SK-N-SH treated with all-trans-retinoic acid at 6 μM for 48 hours (cell line): Measurements from ENCODE around the gene RNF208.

ENCODE experiments used
- ARNTL ChIP-seq: fragments of 450-650 bp; formaldehyde crosslinking; IDR thresholded peaks from 2 replicates; pipeline ENCODE4 v1.5.0; 2020; ENCODE audit warnings: low read depth, mild to moderate bottlenecking, moderate library complexity, borderline replicate concordance
- ESRRG ChIP-seq: fragments of 250-450 bp; sonication (Bioruptor Pico); IDR thresholded peaks from 2 replicates; pipeline ENCODE4 v1.6.1; 2021; ENCODE audit warnings: mild to moderate bottlenecking
- ISL1 ChIP-seq: fragments of 250-450 bp; sonication (Bioruptor Pico); IDR thresholded peaks from 2 replicates; pipeline ENCODE4 v2.1.2; 2022; ENCODE audit warnings: mild to moderate bottlenecking, moderate library complexity
- POU6F1 ChIP-seq: fragments of 250-450 bp; sonication (Bioruptor Pico); IDR thresholded peaks from 2 replicates; pipeline ENCODE4 v1.8.0; 2021; ENCODE audit warnings: low read depth, mild to moderate bottlenecking, moderate library complexity, borderline replicate concordance
- SNAI2 ChIP-seq: fragments of 250-450 bp; sonication (Bioruptor Pico); IDR thresholded peaks from 2 replicates; pipeline ENCODE4 v1.5.0; 2020; ENCODE audit warnings: mild to moderate bottlenecking, moderate library complexity
- TOX ChIP-seq: fragments of 250-450 bp; sonication (Bioruptor Pico); IDR thresholded peaks from 2 replicates; pipeline ENCODE4 v1.8.0; 2021; ENCODE audit warnings: mild to moderate bottlenecking, moderate library complexity, borderline replicate concordance
- ZFP3 ChIP-seq: fragments of 250-450 bp; sonication (Bioruptor Pico); IDR thresholded peaks from 2 replicates; pipeline ENCODE4 v1.5.0; 2020; ENCODE audit warnings: mild to moderate bottlenecking, moderate library complexity
- TF ChIP-seq, protein P1 (sequence below): fragments of 250-450 bp; sonication (Bioruptor Pico); IDR thresholded peaks from 2 replicates; pipeline ENCODE4 v1.8.0; 2020; ENCODE audit warnings: mild to moderate bottlenecking, moderate library complexity, borderline replicate concordance

DNA sequence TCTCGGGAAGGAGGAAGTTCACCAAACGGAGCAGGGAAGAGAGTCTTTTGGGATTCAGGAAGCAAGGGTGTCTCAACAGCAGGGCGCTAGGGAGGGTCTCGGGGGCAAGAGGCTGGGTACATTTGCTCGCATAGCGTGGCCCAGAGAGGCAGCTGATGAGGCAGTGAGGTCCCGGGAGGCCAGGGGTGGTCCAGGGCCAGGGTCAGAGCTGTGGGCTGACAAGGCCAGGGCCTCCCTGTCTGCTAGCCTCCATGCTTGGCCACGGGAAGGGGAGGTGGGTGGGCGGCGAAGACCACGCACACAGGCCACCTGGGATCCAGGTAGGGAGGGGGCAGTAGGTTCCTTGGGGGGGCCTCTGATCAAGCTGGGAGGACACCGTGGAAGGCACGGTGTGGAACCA, 10.5 kb downstream of the RNF208 start:
- TF ChIP-seq SNAI2 (CRISPR knock-in tag) (no peak), ISL1 (CRISPR knock-in tag) (no peak), POU6F1 (CRISPR knock-in tag) (no peak), ESRRG (CRISPR knock-in tag) (no peak), ARNTL (CRISPR knock-in tag) (no peak), TOX (CRISPR knock-in tag) (no peak), ZFP3 (CRISPR knock-in tag) (no peak)
- TF ChIP-seq, protein P1, sequence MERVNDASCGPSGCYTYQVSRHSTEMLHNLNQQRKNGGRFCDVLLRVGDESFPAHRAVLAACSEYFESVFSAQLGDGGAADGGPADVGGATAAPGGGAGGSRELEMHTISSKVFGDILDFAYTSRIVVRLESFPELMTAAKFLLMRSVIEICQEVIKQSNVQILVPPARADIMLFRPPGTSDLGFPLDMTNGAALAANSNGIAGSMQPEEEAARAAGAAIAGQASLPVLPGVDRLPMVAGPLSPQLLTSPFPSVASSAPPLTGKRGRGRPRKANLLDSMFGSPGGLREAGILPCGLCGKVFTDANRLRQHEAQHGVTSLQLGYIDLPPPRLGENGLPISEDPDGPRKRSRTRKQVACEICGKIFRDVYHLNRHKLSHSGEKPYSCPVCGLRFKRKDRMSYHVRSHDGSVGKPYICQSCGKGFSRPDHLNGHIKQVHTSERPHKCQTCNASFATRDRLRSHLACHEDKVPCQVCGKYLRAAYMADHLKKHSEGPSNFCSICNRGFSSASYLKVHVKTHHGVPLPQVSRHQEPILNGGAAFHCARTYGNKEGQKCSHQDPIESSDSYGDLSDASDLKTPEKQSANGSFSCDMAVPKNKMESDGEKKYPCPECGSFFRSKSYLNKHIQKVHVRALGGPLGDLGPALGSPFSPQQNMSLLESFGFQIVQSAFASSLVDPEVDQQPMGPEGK (CRISPR knock-in tag): no peak
